ENCODE results near the gene MUS81.
"Not testable (repeated sequence)": the region's sequence is repeated elsewhere in the genome, so short reads cannot be mapped to it uniquely, and the experiment has no call there.

The MUS81 gene

GRCh38 chr11:65847746-65848145 lies 12.5 kb upstream of the MUS81 start:
- FAIRE-seq: no peak

GRCh38 chr11:65848693-65849092 lies 11.5 kb upstream of the MUS81 start:
- FAIRE-seq: not testable (repeated sequence)

GRCh38 chr11:65849366-65849765 lies 10.9 kb upstream of the MUS81 start:
- FAIRE-seq: no peak

- no peak for FAIRE-seq
Measured at GRCh38 chr11:65849771-65850216, 10.4 kb upstream of the MUS81 start.

GRCh38 chr11:65850217-65851082 lies 9.8 kb upstream of the MUS81 start:
- no peak for FAIRE-seq

- no peak for FAIRE-seq
Measured at GRCh38 chr11:65851083-65851579, 9.1 kb upstream of the MUS81 start.

GRCh38 chr11:65851811-65852507 lies 8.3 kb upstream of the MUS81 start:
- no peak for FAIRE-seq

- no peak for FAIRE-seq
Measured at GRCh38 chr11:65852508-65853245, 7.6 kb upstream of the MUS81 start.

GRCh38 chr11:65853246-65853979 lies 6.8 kb upstream of the MUS81 start:
- no peak for FAIRE-seq

- FAIRE-seq: no peak
Measured at GRCh38 chr11:65854161-65854592, 6.1 kb upstream of the MUS81 start.

GRCh38 chr11:65854852-65855837 lies 5.1 kb upstream of the MUS81 start:
- FAIRE-seq: no peak

- no peak for FAIRE-seq
Measured at GRCh38 chr11:65855927-65856363, 4.3 kb upstream of the MUS81 start.

- no peak for FAIRE-seq
Measured at GRCh38 chr11:65856689-65857499, 3.3 kb upstream of the MUS81 start.

- FAIRE-seq: no peak
Measured at GRCh38 chr11:65857500-65857852, 2.8 kb upstream of the MUS81 start.

GRCh38 chr11:65857853-65858680 lies 2.2 kb upstream of the MUS81 start, which contains the start of gene CFL1:
CFL1 (minus strand) TSS chr11:65858180; CDS start chr11:65858099, 81 bp downstream.
- peak; percentile 92 for FAIRE-seq

- FAIRE-seq: no peak
Measured at GRCh38 chr11:65858681-65859087, 1.5 kb upstream of the MUS81 start.

GRCh38 chr11:65859095-65859811 lies 980 bp upstream of the MUS81 start:
- peak; percentile 92 for FAIRE-seq

- no peak for FAIRE-seq
Measured at GRCh38 chr11:65859812-65860277, 388 bp upstream of the MUS81 start.
